ENCODE measurements around the gene EXOSC3. TPM values are rescaled to one million over a fixed set of nuclear protein-coding genes. Genes with fewer than 3 reads are reported as not detected.
"Not testable (repeated sequence)": the region's sequence is repeated elsewhere in the genome, so short reads cannot be mapped to it uniquely, and the experiment has no call there.

Gene EXOSC3
- total and polyA plus RNA-seq, 10 of the 15 experiments (the other 5 are each of a cell fraction or from before 2014, with no cell fraction given), result 8.2 to 161 (median 61.4) TPM

GRCh38 chr9:37751704-37752103, 33.2 kb downstream of the EXOSC3 start:
- H3K9ac ChIP-seq (ENCODE audit: control insufficient read depth, insufficient read depth, low read length); H3K4me2 ChIP-seq (ENCODE audit: control insufficient read depth, insufficient read depth); H3K9me3 ChIP-seq (replicated peaks; ENCODE audit: control insufficient read depth, insufficient read depth, low read length); H4K20me1 ChIP-seq (ENCODE audit: control insufficient read depth, insufficient read depth); POLR2A ChIA-PET; H2AFZ ChIP-seq (ENCODE audit: control insufficient read depth, low read depth, low read length); BruUV-seq (replicated peaks); intact Hi-C loops (cut with micrococcal nuclease; ENCODE audit: unreplicated experiment); H3K4me3 ChIP-seq; ATAC-seq; FAIRE-seq; H3K4me1 ChIP-seq (ENCODE audit: control insufficient read depth, insufficient read depth, low read length); H3K27me3 ChIP-seq (replicated peaks in 1 of 2; ENCODE audit: control insufficient read depth in 2 of 2, insufficient read depth in 2 of 2, low read length in 1 of 2); H3K36me3 ChIP-seq (ENCODE audit: control insufficient read depth in 2 of 2, insufficient read depth in 2 of 2, low read length in 1 of 2); in situ Hi-C loops (cut with MboI); H3K27ac ChIP-seq (ENCODE audit: control insufficient read depth, insufficient read depth); DNase-seq (ENCODE audit: low read depth, low spot score): not testable (repeated sequence)
- peaks cover 10% of the 10 kb centered on the region for H3K79me2 ChIP-seq (ENCODE audit: control insufficient read depth, insufficient read depth, low read length)
- WGBS (ENCODE audit: insufficient coverage, insufficient replicate concordance, low lambda C conversion rate, missing lambda C conversion rate), result 88% methylated on average over 22 of the region's 30 CpGs
- ChIA-PET SMC1A (ENCODE audit: uncharacterized antibody, unreplicated experiment) (interaction anchor here (0.8 kb wide), 1 partner anchor 15 kb away, joined by 3 read pairs; no protein-coding TSS in a partner anchor), CTCF (interaction anchor here (1.5 kb wide), 1 partner anchor 162 kb away, joined by 3 read pairs; no protein-coding TSS in a partner anchor), RAD21 (ENCODE audit: unreplicated experiment) (interaction anchor here (1.3 kb wide), 1 partner anchor 268 kb away, joined by 3 read pairs; no protein-coding TSS in a partner anchor)

GRCh38 chr9:37751186-37751585, 33.7 kb downstream of the EXOSC3 start:
- no peak for DNase-seq (ENCODE audit: low read depth, low spot score)
- H3K9ac ChIP-seq (ENCODE audit: control insufficient read depth, insufficient read depth, low read length), result no peak overlapping the region
- H3K27me3 ChIP-seq (replicated peaks in 1 of 2; ENCODE audit: control insufficient read depth in 2 of 2, insufficient read depth in 2 of 2, low read length in 1 of 2), result no peaks in the 10 kb centered on the region; a peak in 1 of 4 replicates
- ChIA-PET POLR2A (interaction anchor here (0.7 kb wide), 1 partner anchor 477 kb away, joined by 4 read pairs; no protein-coding TSS in a partner anchor), CTCF (interaction anchor here (1.4 kb wide), 1 partner anchor 270 kb away, joined by 4 read pairs; no protein-coding TSS in a partner anchor), RAD21 (ENCODE audit: unreplicated experiment) (no interaction called here), SMC1A (ENCODE audit: uncharacterized antibody, unreplicated experiment) (interaction anchor here (0.6 to 0.8 kb wide), 2 partner anchors 16 to 73 kb away, joined by 3 read pairs; no protein-coding TSS in a partner anchor)
- no peak overlapping the region for H3K27ac ChIP-seq (ENCODE audit: control insufficient read depth, insufficient read depth)
- BruUV-seq (replicated peaks), result no TSS peak
- in situ Hi-C loops (cut with MboI), result no loop called here
- FAIRE-seq, result no peak
- intact Hi-C loops (cut with micrococcal nuclease; ENCODE audit: unreplicated experiment), result no loop called here
- H3K4me1 ChIP-seq (ENCODE audit: control insufficient read depth, insufficient read depth, low read length), result peaks cover 4% of the 10 kb centered on the region; the same call in 1 of the 2 replicates
- no peaks in the 10 kb centered on the region for H3K9me3 ChIP-seq (replicated peaks; ENCODE audit: control insufficient read depth, insufficient read depth, low read length)
- no peak for TF ChIP-seq ZNF622 (IDR thresholded peaks at IDR 0.05)
- TF ChIP-seq NRF1 (conservative IDR thresholded peaks at IDR 0.05; ENCODE audit: low read depth, low read length), result no peak
- no peak for TF ChIP-seq EP300 (IDR thresholded peaks at IDR 0.05; ENCODE audit: borderline replicate concordance in 1 of 2, control insufficient read depth in 1 of 2, low read depth in 2 of 2, low read length in 2 of 2)
- no peak for TF ChIP-seq ATF3 (IDR thresholded peaks at IDR 0.05; ENCODE audit: borderline replicate concordance, extremely low read depth, low read depth, low read length)
- no peak for TF ChIP-seq CBX5 (IDR thresholded peaks at IDR 0.05; ENCODE audit: low read depth)
- TF ChIP-seq SUPT20H (IDR thresholded peaks at IDR 0.05; ENCODE audit: borderline replicate concordance, control insufficient read depth, low read depth, low read length), result no peak
- no peak for TF ChIP-seq USF2 (IDR thresholded peaks at IDR 0.05; ENCODE audit: borderline replicate concordance, low read depth, low read length)
- TF ChIP-seq MTA2 (IDR thresholded peaks at IDR 0.05; ENCODE audit: low read depth), result no peak
- no peak for TF ChIP-seq IRF5 (IDR thresholded peaks at IDR 0.05; ENCODE audit: borderline replicate concordance)
- no peaks in the 10 kb centered on the region for H4K20me1 ChIP-seq (ENCODE audit: control insufficient read depth, insufficient read depth)
- H3K36me3 ChIP-seq (ENCODE audit: control insufficient read depth in 2 of 2, insufficient read depth in 2 of 2, low read length in 1 of 2), result no peaks in the 10 kb centered on the region
- WGBS (ENCODE audit: insufficient coverage, insufficient replicate concordance, low lambda C conversion rate, missing lambda C conversion rate), result 56% methylated on average over 6 of the region's 6 CpGs
- ATAC-seq, result no peak
- H2AFZ ChIP-seq (ENCODE audit: control insufficient read depth, low read depth, low read length), result no peak overlapping the region
- H3K4me2 ChIP-seq (ENCODE audit: control insufficient read depth, insufficient read depth), result no peak overlapping the region
- no peak overlapping the region for H3K4me3 ChIP-seq
- H3K79me2 ChIP-seq (ENCODE audit: control insufficient read depth, insufficient read depth, low read length), result peaks cover 10% of the 10 kb centered on the region
